Panc1 (cell line): ENCODE measurements around the gene ACSL5. TPM values are rescaled to one million over a fixed set of nuclear protein-coding genes. Genes with fewer than 3 reads are reported as not detected.
A peak's percentile ranks its signal among the peaks of the same experiment; 100 is the strongest.
"Not testable (repeated sequence)": the region's sequence is repeated elsewhere in the genome, so short reads cannot be mapped to it uniquely, and the experiment has no call there.

Experiments used
- ATAC-seq: fragments of 200-7000 bp; cut with Tn5 transposase; 2 replicates; pipeline ENCODE4 v1.9.1; 2020; ENCODE audit warnings: mild to moderate bottlenecking, moderate library complexity
- BruUV-seq: library from RNA; stranded (reverse); fragments of 400-500 nt; replicated peaks from 2 replicates; lab custom pipeline; 2021; lab: Mats Ljungman, UMichigan
- CTCF ChIA-PET: fragments of 300-600 bp; sonication (Branson Sonifier 250); formaldehyde crosslinking; loops from one replicate; lab custom pipeline; 2022; ENCODE audit warnings: antibody characterized with exemption; lab: Charles Lee
- POLR2A ChIA-PET: fragments of 300-600 bp; sonication (Branson Sonifier 250); formaldehyde crosslinking; loops from one replicate; lab custom pipeline; 2022; ENCODE audit warnings: antibody characterized with exemption; lab: Charles Lee
- DNase-seq: peaks from one replicate; pipeline ENCODE4 v3.0.0-alpha.2; 2010; ENCODE audit warnings: low read depth, low spot score
- H3K27ac ChIP-seq: 2 replicates; pipeline ENCODE4 v1.5.1; 2011; ENCODE audit warnings: mild to moderate bottlenecking, low read length, inconsistent platforms
- H3K27me3 ChIP-seq: fragments of 200-500 bp; sonication (Bioruptor generic); 2 replicates; pipeline ENCODE4 v1.6.0; 2014; ENCODE audit warnings: low read length, inconsistent platforms; ENCODE audit not compliant: control insufficient read depth, insufficient read depth
- H3K36me3 ChIP-seq: fragments of 200-500 bp; sonication (Bioruptor generic); 2 replicates; pipeline ENCODE4 v1.5.1; 2014; ENCODE audit warnings: inconsistent platforms, mild to moderate bottlenecking, low read length, moderate library complexity; ENCODE audit not compliant: control insufficient read depth, insufficient read depth
- H3K4me1 ChIP-seq: 2 replicates; pipeline ENCODE4 v1.5.1; 2011; ENCODE audit warnings: inconsistent platforms, mild to moderate bottlenecking, low read length, moderate library complexity; ENCODE audit not compliant: control insufficient read depth, insufficient read depth
- H3K4me3 ChIP-seq, 2 experiments: 2 replicates each; pipeline ENCODE4 v1.5.1; 2011 to 2012; ENCODE audit warnings: low read depth in 2 of 2, low read length in 2 of 2, mild to moderate bottlenecking in 2 of 2, inconsistent platforms in 1 of 2, moderate library complexity in 1 of 2
- H3K9me3 ChIP-seq: fragments of 200-500 bp; sonication (Bioruptor generic); 2 replicates; pipeline ENCODE4 v1.5.1; 2014; ENCODE audit warnings: low read depth, mild to moderate bottlenecking, inconsistent platforms, low read length, moderate library complexity; ENCODE audit not compliant: control insufficient read depth, insufficient read depth
- CTCF ChIP-seq: fragments of 450-650 bp; IDR thresholded peaks from 2 replicates; pipeline ENCODE4 v1.5.1; 2017; ENCODE audit warnings: mild to moderate bottlenecking
- POLR2AphosphoS5 ChIP-seq: IDR thresholded peaks from 2 replicates; pipeline ENCODE4 v1.6.1; 2012; ENCODE audit warnings: mild to moderate bottlenecking, low read depth, low read length, moderate library complexity
- REST ChIP-seq, 2 experiments: IDR thresholded peaks; 2 replicates each; pipeline ENCODE4 v1.6.1; 2011 to 2012; ENCODE audit warnings: low read depth in 2 of 2, control low read depth in 1 of 2, low read length in 1 of 2, mild to moderate bottlenecking in 1 of 2, moderate library complexity in 1 of 2; ENCODE audit not compliant: insufficient read depth in 1 of 2
- SIN3A ChIP-seq: IDR thresholded peaks from 2 replicates; pipeline ENCODE4 v1.6.1; 2012; ENCODE audit warnings: low read depth, mild to moderate bottlenecking, low read length, moderate library complexity, borderline replicate concordance; ENCODE audit not compliant: insufficient read depth
- TCF7L2 ChIP-seq: IDR thresholded peaks from 2 replicates; pipeline ENCODE4 v1.6.1; 2011; ENCODE audit warnings: mild to moderate bottlenecking, low read depth, low read length, inconsistent platforms
- in situ Hi-C: cut with HindIII; loops from 2 replicates; pipeline ENCODE4 v1.10.0; 2016; ENCODE audit warnings: low sequenced_read_pairs, low pct_unique_long_range_greater_than_20kb
- intact Hi-C: fragments of 100-400 bp; cut with micrococcal nuclease; formaldehyde crosslinking; loops from one replicate; pipeline ENCODE4 v1.10.0; 2022; ENCODE audit not compliant: unreplicated experiment
- total RNA-seq: library from RNA; stranded (reverse); gene quantifications from one replicate; pipeline ENCODE4 v1.2.1, GENCODE V29; 2021; ENCODE audit not compliant: unreplicated experiment

Gene ACSL5
- total RNA-seq, 1 experiment from 2014 or later = 2.4 TPM

GRCh38 chr10:112376396-112376790, 2.5 kb downstream of the ACSL5 start:
- in situ Hi-C loops (no loop called here), intact Hi-C loops (no loop called here)
- no peaks in the 10 kb centered on the region for H3K27me3 ChIP-seq
- DNase-seq (no peak), ATAC-seq (no peak)
- H3K27ac ChIP-seq = peak overlapping the region; percentile 42
- ChIA-PET POLR2A (no interaction called here), CTCF (no interaction called here)
- TF ChIP-seq TCF7L2 = no peak
- TF ChIP-seq POLR2AphosphoS5 = no peak
- no peak for TF ChIP-seq CTCF
- no peak for TF ChIP-seq SIN3A
- TF ChIP-seq REST (IDR thresholded peaks at IDR 0.05; ENCODE audit: insufficient read depth in 1 of 2, low read depth in 2 of 2, low read length in 1 of 2) = no peak
- no TSS peak for BruUV-seq
- H3K36me3 ChIP-seq = no peaks in the 10 kb centered on the region
- peak overlapping the region in 1 of 2 experiments; percentile 28; a peak in 2 of 4 replicates for H3K4me3 ChIP-seq
- H3K9me3 ChIP-seq = no peaks in the 10 kb centered on the region
- H3K4me1 ChIP-seq = peaks cover 4% of the 10 kb centered on the region; the same call in 1 of the 2 replicates

- H3K27ac ChIP-seq, DNase-seq, POLR2A ChIA-PET, BruUV-seq, H3K27me3 ChIP-seq, H3K9me3 ChIP-seq, CTCF ChIA-PET, ATAC-seq, in situ Hi-C loops, H3K36me3 ChIP-seq, H3K4me3 ChIP-seq, intact Hi-C loops, H3K4me1 ChIP-seq: not testable (repeated sequence)
These were observed 3.2 kb downstream of the ACSL5 start for GRCh38 chr10:112377116-112377515.

GRCh38 chr10:112379635-112380296, 5.8 kb downstream of the ACSL5 start:
- in situ Hi-C loops = no loop called here
- ATAC-seq = peak; percentile 6; the same call in 1 of the 2 replicates
- TF ChIP-seq CTCF = no peak
- no peak for TF ChIP-seq REST (IDR thresholded peaks at IDR 0.05; ENCODE audit: insufficient read depth in 1 of 2, low read depth in 2 of 2, low read length in 1 of 2)
- TF ChIP-seq TCF7L2 = no peak
- no peak for TF ChIP-seq POLR2AphosphoS5
- TF ChIP-seq SIN3A = no peak
- no peaks in the 10 kb centered on the region for H3K27me3 ChIP-seq
- H3K36me3 ChIP-seq = no peaks in the 10 kb centered on the region
- no peaks in the 10 kb centered on the region for H3K9me3 ChIP-seq
- H3K27ac ChIP-seq = no peak overlapping the region
- H3K4me1 ChIP-seq = peaks cover 4% of the 10 kb centered on the region; the same call in 1 of the 2 replicates
- intact Hi-C loops = no loop called here
- H3K4me3 ChIP-seq = no peak overlapping the region
- no TSS peak for BruUV-seq
- ChIA-PET POLR2A (no interaction called here), CTCF (interaction anchor here (0.6 to 0.7 kb wide), 2 partner anchors 27 to 45 kb away, joined by 4 to 9 read pairs; no protein-coding TSS in a partner anchor)
- DNase-seq = no peak
